ENCODE data around the gene PIEZO2. TPM values are rescaled to one million over a fixed set of nuclear protein-coding genes. Genes with fewer than 3 reads are reported as not detected.

Gene PIEZO2
- total RNA-seq, 2 donors from 2014 or later, result 0.63 to 3.0 TPM

GRCh38 chr18:11106894-11107293 is 42.5 kb downstream of the PIEZO2 start:
- Histone ChIP-seq H3K36me3 (no peaks in the 10 kb centered on the region), H3K9me3 (no peaks in the 10 kb centered on the region), H3K27ac (no peak overlapping the region), H3K27me3 (no peaks in the 10 kb centered on the region), H3K4me1 (no peaks in the 10 kb centered on the region), H3K4me3 (no peak overlapping the region)
- TF ChIP-seq CTCF (IDR thresholded peaks at IDR 0.05), result no peak
- no peak for DNase-seq (ENCODE audit: low spot score)

DNA sequence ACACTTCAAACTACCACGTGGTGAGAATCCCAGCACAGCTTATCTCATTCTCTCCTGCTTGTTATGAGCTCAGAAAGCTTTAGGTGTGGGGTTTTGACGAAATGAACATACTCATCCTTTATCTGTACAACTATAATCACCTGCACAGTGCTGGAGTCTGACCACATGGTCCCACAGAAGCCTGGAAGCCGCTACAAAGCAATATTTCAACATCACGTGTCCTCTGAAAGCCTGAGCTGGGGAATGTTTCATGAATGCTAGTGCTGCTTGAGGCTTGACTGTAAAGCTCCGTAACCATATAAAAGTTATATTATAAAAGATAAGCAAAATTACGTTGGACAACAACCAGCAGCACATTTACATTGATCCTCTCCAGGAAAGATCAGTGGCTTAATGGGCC is 43.9 kb downstream of the PIEZO2 start:
- H3K4me1 ChIP-seq, result no peaks in the 10 kb centered on the region
- no peaks in the 10 kb centered on the region for H3K27me3 ChIP-seq
- no peak for TF ChIP-seq CTCF (IDR thresholded peaks at IDR 0.05)
- no peak overlapping the region for H3K27ac ChIP-seq
- no peak for DNase-seq (ENCODE audit: low spot score)
- no peaks in the 10 kb centered on the region for H3K9me3 ChIP-seq
- no peak overlapping the region for H3K4me3 ChIP-seq
- H3K36me3 ChIP-seq, result no peaks in the 10 kb centered on the region

GRCh38 chr18:11104307-11104706 is 45.1 kb downstream of the PIEZO2 start:
- no peak for TF ChIP-seq CTCF (IDR thresholded peaks at IDR 0.05)
- no peaks in the 10 kb centered on the region for H3K4me1 ChIP-seq
- H3K27ac ChIP-seq, result no peak overlapping the region
- H3K27me3 ChIP-seq, result no peaks in the 10 kb centered on the region
- no peaks in the 10 kb centered on the region for H3K9me3 ChIP-seq
- H3K4me3 ChIP-seq, result no peak overlapping the region
- H3K36me3 ChIP-seq, result no peaks in the 10 kb centered on the region
- DNase-seq (ENCODE audit: low spot score), result no peak

DNA sequence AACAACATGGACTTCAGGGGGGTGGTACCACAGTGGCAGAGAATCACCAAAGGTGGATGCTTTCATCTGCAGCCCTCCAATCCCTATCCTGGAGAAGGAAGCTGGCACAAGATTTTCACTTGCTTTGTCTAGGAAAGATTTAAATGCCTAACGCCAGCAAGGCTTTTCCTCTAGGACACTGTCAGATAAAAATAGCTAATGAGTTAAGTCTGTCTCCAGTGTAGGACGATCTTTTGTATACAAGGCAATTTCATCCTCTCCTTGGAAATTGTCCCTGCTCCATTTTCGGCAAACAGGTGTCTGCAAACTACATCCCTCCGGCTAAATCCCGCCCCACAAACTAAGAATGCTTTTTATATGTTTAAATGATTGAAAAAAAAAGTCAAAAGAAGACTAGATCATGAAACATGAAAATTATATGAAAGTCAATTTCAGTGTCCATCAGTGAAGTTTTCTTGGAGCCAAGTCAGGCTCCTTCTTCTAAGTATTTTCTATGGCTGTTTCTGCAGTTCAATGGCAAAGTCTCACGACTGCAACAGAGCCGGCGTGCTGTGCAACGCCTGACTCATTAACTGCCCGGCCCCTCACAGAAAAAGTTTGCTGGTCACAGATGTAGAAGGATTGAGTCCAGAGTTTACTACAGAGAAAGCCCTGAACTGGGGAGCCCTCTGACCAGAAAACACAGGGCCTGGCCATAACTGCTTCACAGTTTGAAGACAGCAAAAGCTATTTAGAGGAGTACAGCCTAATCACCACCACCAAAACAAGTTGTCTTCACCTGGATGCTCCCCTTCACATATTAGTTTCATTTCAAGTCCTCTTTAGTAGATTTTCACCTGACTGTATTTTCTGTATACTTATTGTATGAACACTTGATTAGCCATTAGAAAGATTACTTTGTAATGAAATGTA is 52.3 kb downstream of the PIEZO2 start:
- no peak for TF ChIP-seq CTCF (IDR thresholded peaks at IDR 0.05)
- no peaks in the 10 kb centered on the region for H3K27me3 ChIP-seq
- H3K9me3 ChIP-seq, result no peaks in the 10 kb centered on the region
- no peak for DNase-seq (ENCODE audit: low spot score)
- H3K4me3 ChIP-seq, result no peak overlapping the region
- H3K36me3 ChIP-seq, result no peaks in the 10 kb centered on the region
- H3K4me1 ChIP-seq, result no peaks in the 10 kb centered on the region
- H3K27ac ChIP-seq, result no peak overlapping the region

- Histone ChIP-seq H3K27ac (no peak overlapping the region), H3K36me3 (no peaks in the 10 kb centered on the region), H3K4me1 (no peaks in the 10 kb centered on the region), H3K27me3 (no peaks in the 10 kb centered on the region), H3K4me3 (no peak overlapping the region), H3K9me3 (no peaks in the 10 kb centered on the region)
- no peak for DNase-seq (ENCODE audit: low spot score)
- no peak for TF ChIP-seq CTCF (IDR thresholded peaks at IDR 0.05)
Measured at GRCh38 chr18:11096411-11096810, 53.0 kb downstream of the PIEZO2 start.

Measured in right atrium auricular region (tissue), 2 donors.